GM12891 (cell line): ENCODE data around the gene POU2AF3. TPM values are rescaled to one million over a fixed set of nuclear protein-coding genes. Genes with fewer than 3 reads are reported as not detected.
A peak's percentile ranks its signal among the peaks of the same experiment; 100 is the strongest.
"Not testable (repeated sequence)": the region's sequence is repeated elsewhere in the genome, so short reads cannot be mapped to it uniquely, and the experiment has no call there.

ENCODE experiments used
- DNase-seq: peaks from one replicate; pipeline ENCODE4 v3.0.0; 2011; ENCODE audit warnings: low spot score; ENCODE audit not compliant: insufficient read length
- FAIRE-seq: peaks from 2 replicates; lab custom pipeline; 2011; peaks lifted over from hg19 to GRCh38; lab: Jason Lieb, UNC
- PAX5 ChIP-seq: IDR thresholded peaks from 2 replicates; pipeline ENCODE4 v1.6.1; 2011; ENCODE audit warnings: low read length, moderate library complexity, mild to moderate bottlenecking; ENCODE audit not compliant: insufficient read depth, severe bottlenecking
- POLR2A ChIP-seq: IDR thresholded peaks from 2 replicates; pipeline ENCODE4 v1.6.1; 2011; ENCODE audit warnings: low read depth, low read length, control low read depth
- POLR2AphosphoS5 ChIP-seq: IDR thresholded peaks from 2 replicates; pipeline ENCODE4 v1.6.1; 2011; ENCODE audit warnings: low read depth, low read length, control low read depth
- POU2F2 ChIP-seq: IDR thresholded peaks from 2 replicates; pipeline ENCODE4 v1.6.1; 2011; ENCODE audit warnings: low read depth, mild to moderate bottlenecking, control low read depth, low read length, moderate library complexity
- SPI1 ChIP-seq: IDR thresholded peaks from 2 replicates; pipeline ENCODE4 v1.6.1; 2011; ENCODE audit warnings: low read depth, low read length, control low read depth
- TAF1 ChIP-seq: IDR thresholded peaks from 2 replicates; pipeline ENCODE4 v1.6.1; 2011; ENCODE audit warnings: low read depth, low read length, control low read depth
- polyA plus RNA-seq: library from polyadenylated mRNA; unstranded; fragments of >200 nt; gene quantifications from one replicate; pipeline ENCODE4 v1.2.1, GENCODE V29; 2012; ENCODE audit warnings: low read depth, missing spikeins, inconsistent platforms; ENCODE audit not compliant: missing spikeins

The POU2AF3 gene
- 0.44 TPM for polyA plus RNA-seq

- no peak for FAIRE-seq
- TF ChIP-seq POU2F2 (no peak), POLR2AphosphoS5 (no peak)
- DNase-seq = peak; percentile 34
These were observed at the start of gene POU2AF3 for GRCh38 chr11:111298413-111299100. POU2AF3 (plus strand) TSS chr11:111298546; CDS start chr11:111298582, 36 bp downstream.

- DNase-seq = no peak
- FAIRE-seq = no peak
- no peak for TF ChIP-seq POLR2AphosphoS5
- TF ChIP-seq TAF1 = no peak
- no peak for TF ChIP-seq POU2F2
- TF ChIP-seq PAX5 = no peak
These were observed 47.4 kb upstream of the POU2AF3 start for GRCh38 chr11:111250936-111251335.

- no peak for TF ChIP-seq POLR2A
- TF ChIP-seq POU2F2 = no peak
- TF ChIP-seq POLR2AphosphoS5 = no peak
- no peak for TF ChIP-seq SPI1
- TF ChIP-seq TAF1 = no peak
- TF ChIP-seq PAX5 = no peak
- DNase-seq (no peak), FAIRE-seq (no peak)
These were observed 45.2 kb upstream of the POU2AF3 start for GRCh38 chr11:111253131-111253530.

- no peak for FAIRE-seq
- TF ChIP-seq PAX5 = no peak
- peak; percentile 78 for TF ChIP-seq SPI1
- no peak for DNase-seq
These were observed 44.7 kb upstream of the POU2AF3 start for GRCh38 chr11:111253630-111254029.

GRCh38 chr11:111258046-111258445, 40.3 kb upstream of the POU2AF3 start:
- FAIRE-seq (no peak), DNase-seq (no peak)
- no peak for TF ChIP-seq POLR2AphosphoS5
- TF ChIP-seq SPI1 = no peak
- no peak for TF ChIP-seq PAX5
- TF ChIP-seq POU2F2 = no peak
- TF ChIP-seq POLR2A = no peak
- TF ChIP-seq TAF1 = no peak

GRCh38 chr11:111259896-111260295, 38.5 kb upstream of the POU2AF3 start:
- FAIRE-seq = no peak
- no peak for TF ChIP-seq POLR2A
- no peak for TF ChIP-seq POLR2AphosphoS5
- no peak for TF ChIP-seq PAX5
- no peak for TF ChIP-seq POU2F2
- no peak for TF ChIP-seq SPI1
- TF ChIP-seq TAF1 = no peak
- no peak for DNase-seq

GRCh38 chr11:111260811-111261210, 37.5 kb upstream of the POU2AF3 start:
- TF ChIP-seq POLR2AphosphoS5 (no peak), PAX5 (no peak), SPI1 (no peak), POLR2A (no peak)
- DNase-seq (no peak), FAIRE-seq (no peak)

GRCh38 chr11:111264646-111265045, 33.7 kb upstream of the POU2AF3 start:
- TF ChIP-seq SPI1 (no peak), POLR2AphosphoS5 (no peak), TAF1 (no peak), PAX5 (no peak), POLR2A (no peak)
- no peak for FAIRE-seq
- no peak for DNase-seq

- DNase-seq (no peak), FAIRE-seq (no peak)
- no peak for TF ChIP-seq POLR2A
- TF ChIP-seq POU2F2 = no peak
- TF ChIP-seq PAX5 = no peak
- TF ChIP-seq TAF1 = no peak
- no peak for TF ChIP-seq POLR2AphosphoS5
- TF ChIP-seq SPI1 = no peak
These were observed 32.9 kb upstream of the POU2AF3 start for GRCh38 chr11:111265421-111265820.

GRCh38 chr11:111268303-111268702, 30.0 kb upstream of the POU2AF3 start:
- DNase-seq, FAIRE-seq: not testable (repeated sequence)
